HepG2 (cell line): ENCODE measurements around the gene ZNF652. TPM values are rescaled to one million over a fixed set of nuclear protein-coding genes. Genes with fewer than 3 reads are reported as not detected.

Source experiments
- ATAC-seq: fragments of 200-7000 bp; cut with Tn5 transposase; 3 replicates; pipeline ENCODE4 v1.9.1; 2020; ENCODE audit warnings: mild to moderate bottlenecking, moderate library complexity
- BruUV-seq: library from RNA; stranded (reverse); fragments of 400-500 nt; replicated peaks from 2 replicates; lab custom pipeline; 2021; lab: Mats Ljungman, UMichigan
- CTCF ChIA-PET: fragments of 300-600 bp; formaldehyde crosslinking; extraction: SDS; loops from one replicate; lab custom pipeline; 2021; ENCODE audit warnings: low total read pairs, inconsistent platforms, low intra/inter-chr PET ratio; lab: Yijun Ruan, JAX
- POLR2A ChIA-PET: fragments of 350-600 bp; sonication (Branson Sonifier 250); formaldehyde crosslinking; loops from one replicate; lab custom pipeline; 2020; ENCODE audit warnings: antibody characterized with exemption, inconsistent platforms; lab: Yijun Ruan, JAX
- DNase-seq: peaks from one replicate; pipeline ENCODE4 v3.0.0-alpha.2; 2015; ENCODE audit warnings: low spot score
- FAIRE-seq: peaks from 3 replicates; lab custom pipeline; 2011; peaks lifted over from hg19 to GRCh38; lab: Jason Lieb, UNC
- H2AFZ ChIP-seq: one replicate; pipeline ENCODE4 v1.6.1; 2011; ENCODE audit warnings: low read length, inconsistent platforms
- H3K27ac ChIP-seq: fragments of 300-600 bp; 3 replicates; pipeline ENCODE4 v1.8.0; 2011; ENCODE audit warnings: mixed run types, mild to moderate bottlenecking, mixed read lengths, low read length, inconsistent platforms; ENCODE audit not compliant: insufficient read depth; ENCODE audit errors: extremely low read length
- H3K27me3 ChIP-seq, 2 experiments: fragments of 200-600 bp in 1 of 2; 2 replicates in 1 of 2; 3 replicates in 1 of 2; pipeline versions ENCODE4 v1.6.0 to v1.8.0; 2011; ENCODE audit warnings: low read length in 2 of 2, mild to moderate bottlenecking in 2 of 2, moderate library complexity in 2 of 2, inconsistent platforms in 1 of 2; ENCODE audit not compliant: insufficient read depth in 2 of 2, control insufficient read depth in 1 of 2
- H3K36me3 ChIP-seq, 2 experiments: fragments of 200-600 bp in 1 of 2; replicated peaks in 1 of 2; 2 replicates in 1 of 2; 3 replicates in 1 of 2; pipeline versions ENCODE4 v1.5.1 to v1.8.0; 2011; ENCODE audit warnings: low read length in 2 of 2, inconsistent platforms in 1 of 2; ENCODE audit not compliant: insufficient read depth in 2 of 2, control insufficient read depth in 1 of 2
- H3K4me1 ChIP-seq: 2 replicates; pipeline ENCODE4 v1.5.1; 2012; ENCODE audit warnings: low read length, inconsistent platforms; ENCODE audit not compliant: insufficient read depth
- H3K4me2 ChIP-seq: 2 replicates; pipeline ENCODE4 v1.6.0; 2011; ENCODE audit warnings: low read depth, low read length, inconsistent platforms
- H3K4me3 ChIP-seq, 3 experiments: fragments of 200-600 bp in 1 of 3; sonication (generic), shearing (Covaris generic) in 1 of 3; replicated peaks in 1 of 3; 2 replicates each; pipeline ENCODE4 v1.5.1; 2011 to 2016; ENCODE audit warnings: low read length in 3 of 3, inconsistent platforms in 2 of 3, low read depth in 2 of 3, mild to moderate bottlenecking in 2 of 3, control low read depth in 1 of 3, mixed read lengths in 1 of 3; ENCODE audit not compliant: insufficient read depth in 1 of 3
- H3K79me2 ChIP-seq: one replicate; pipeline ENCODE4 v1.6.1; 2011; ENCODE audit warnings: low read length, inconsistent platforms; ENCODE audit not compliant: insufficient read depth
- H3K9ac ChIP-seq: 2 replicates; pipeline ENCODE4 v1.6.0; 2011; ENCODE audit warnings: mild to moderate bottlenecking, low read depth, low read length, inconsistent platforms; ENCODE audit not compliant: insufficient read depth
- H3K9me3 ChIP-seq: 2 replicates; pipeline ENCODE4 v1.5.1; 2012; ENCODE audit warnings: mild to moderate bottlenecking, low read length
- H4K20me1 ChIP-seq: 2 replicates; pipeline ENCODE4 v1.6.0; 2011; ENCODE audit warnings: inconsistent platforms, mild to moderate bottlenecking, low read length, moderate library complexity; ENCODE audit not compliant: insufficient read depth
- ATF4 ChIP-seq, 2 experiments: fragments of 450-650 bp in 1 of 2; sonication (generic) in 1 of 2; formaldehyde crosslinking; IDR thresholded peaks; 2 replicates each; pipeline versions ENCODE4 v1.5.0 to v1.8.0; 2020 to 2022; ENCODE audit warnings: mild to moderate bottlenecking in 1 of 2, missing genetic modification reagents in 1 of 2
- ATF6 ChIP-seq: sonication (generic); formaldehyde crosslinking; conservative IDR thresholded peaks from 2 replicates; pipeline ENCODE4 v1.4.0; 2020; ENCODE audit warnings: missing genetic modification reagents
- CCDC6 ChIP-seq: sonication (generic); formaldehyde crosslinking; IDR thresholded peaks from 2 replicates; pipeline ENCODE4 v1.8.1; 2022; ENCODE audit warnings: mild to moderate bottlenecking, missing genetic modification reagents, moderate library complexity
- GATAD1 ChIP-seq: IDR thresholded peaks from 2 replicates; pipeline ENCODE4 v1.6.1; 2016; ENCODE audit warnings: missing genetic modification reagents, missing compliant biosample characterization
- GLMP ChIP-seq: sonication (generic); formaldehyde crosslinking; IDR thresholded peaks from 2 replicates; pipeline ENCODE4 v1.9.0; 2021; ENCODE audit warnings: missing genetic modification reagents, mild to moderate bottlenecking, borderline replicate concordance
- MEIS1 ChIP-seq: sonication (generic); formaldehyde crosslinking; IDR thresholded peaks from 2 replicates; pipeline ENCODE4 v1.9.0; 2021; ENCODE audit warnings: mild to moderate bottlenecking, missing genetic modification reagents, moderate library complexity, borderline replicate concordance
- NBN ChIP-seq: fragments of 450-650 bp; conservative IDR thresholded peaks from 2 replicates; pipeline ENCODE4 v1.6.1; 2017
- NR2C2 ChIP-seq: sonication (generic); formaldehyde crosslinking; IDR thresholded peaks from 2 replicates; pipeline ENCODE4 v1.4.0; 2020; ENCODE audit warnings: missing genetic modification reagents, mild to moderate bottlenecking, moderate library complexity, borderline replicate concordance
- PTBP1 ChIP-seq: fragments of 200-400 bp; formaldehyde crosslinking; IDR thresholded peaks from 2 replicates; pipeline ENCODE4 v1.6.1; 2018; ENCODE audit warnings: low read length, low read depth; ENCODE audit not compliant: poor library complexity, severe bottlenecking
- RFX5 ChIP-seq: IDR thresholded peaks from 2 replicates; pipeline ENCODE4 v1.6.1; 2011; ENCODE audit warnings: low read depth, low read length, improper control_type of control experiment
- RXRA ChIP-seq: sonication (generic); formaldehyde crosslinking; IDR thresholded peaks from 2 replicates; pipeline ENCODE4 v1.5.1; 2020; ENCODE audit warnings: missing genetic modification reagents
- SETDB1 ChIP-seq: sonication (generic); formaldehyde crosslinking; IDR thresholded peaks from 2 replicates; pipeline ENCODE4 v1.5.1; 2020; ENCODE audit warnings: missing genetic modification reagents, mild to moderate bottlenecking, borderline replicate concordance
- SIN3B ChIP-seq: fragments of 150-350 bp; IDR thresholded peaks from 2 replicates; pipeline ENCODE4 v1.6.1; 2014; ENCODE audit warnings: low read length
- SRSF4 ChIP-seq: fragments of 200-400 bp; formaldehyde crosslinking; IDR thresholded peaks from one replicate; pipeline ENCODE4 v1.6.1; 2018; ENCODE audit warnings: mild to moderate bottlenecking, low read depth, low read length, moderate library complexity; ENCODE audit not compliant: poor library complexity, severe bottlenecking
- ZNF160 ChIP-seq: sonication (generic); formaldehyde crosslinking; IDR thresholded peaks from 2 replicates; pipeline ENCODE4 v1.8.0; 2022; ENCODE audit warnings: mild to moderate bottlenecking, inconsistent platforms, missing genetic modification reagents
- ZNF18 ChIP-seq: sonication (generic); formaldehyde crosslinking; IDR thresholded peaks from 2 replicates; pipeline ENCODE4 v1.8.0; 2022; ENCODE audit warnings: mild to moderate bottlenecking, missing genetic modification reagents; ENCODE audit not compliant: insufficient replicate concordance
- ZNF180 ChIP-seq: sonication (generic); formaldehyde crosslinking; IDR thresholded peaks from 2 replicates; pipeline ENCODE4 v1.4.0; 2020; ENCODE audit warnings: low read depth, missing genetic modification reagents, borderline replicate concordance
- ZNF576 ChIP-seq: sonication (generic); formaldehyde crosslinking; IDR thresholded peaks from 2 replicates; pipeline ENCODE4 v1.4.0; 2020; ENCODE audit warnings: mild to moderate bottlenecking, missing genetic modification reagents
- ZNF713 ChIP-seq: sonication (generic); formaldehyde crosslinking; IDR thresholded peaks from 2 replicates; pipeline ENCODE4 v1.4.0; 2020; ENCODE audit warnings: mild to moderate bottlenecking, missing genetic modification reagents
- ZNF841 ChIP-seq: sonication (generic); formaldehyde crosslinking; IDR thresholded peaks from 2 replicates; pipeline ENCODE4 v1.8.1; 2023; ENCODE audit warnings: missing genetic modification reagents, borderline replicate concordance
- WGBS: methylation state at CpG from one replicate; pipeline ENCODE4 v1.1.6; 2017; ENCODE audit warnings: low lambda C conversion rate; 5-methylcytosine and 5-hydroxymethylcytosine counted together
- in situ Hi-C: cut with HindIII; loops from 2 replicates; pipeline ENCODE4 v1.10.0; 2017; ENCODE audit warnings: low pct_unique_long_range_greater_than_20kb; ENCODE audit not compliant: extremely low pct_ligation_motif_present
- intact Hi-C: fragments of 100-400 bp; cut with micrococcal nuclease; formaldehyde crosslinking; loops from one replicate; pipeline ENCODE4 v1.10.0; 2022; ENCODE audit not compliant: unreplicated experiment
- polyA plus RNA-seq, 8 experiments: library from polyadenylated mRNA; depleted of rRNA in 3 of 8; stranded (reverse) in 7 of 8; unstranded in 1 of 8; fragments of >200 nt; fragmentation: Illumina TruSeq in 4 of 8; extraction: Trizol in 4 of 8; gene quantifications; 2 replicates each; pipeline versions ENCODE4 v1.2.1 to v1.2.3, GENCODE V29; 2011 to 2016; ENCODE audit warnings: low read depth in 4 of 8, missing spikeins in 1 of 8, mixed read lengths in 1 of 8; ENCODE audit not compliant: insufficient read depth in 1 of 8
- total RNA-seq, 5 experiments: library from RNA; depleted of rRNA; stranded (reverse); fragments of >200 nt; fragmentation: Illumina TruSeq; extraction: Trizol; gene quantifications; 2 replicates each; pipeline ENCODE4 v1.2.3, GENCODE V29; 2016; ENCODE audit warnings: low read depth in 1 of 5

The ZNF652 gene
- total and polyA plus RNA-seq, 2 of the 13 experiments (the other 11 are each of a cell fraction or from before 2014, with no cell fraction given), result 16.2 to 30.2 TPM

- no peak overlapping the region for H2AFZ ChIP-seq
- 38% methylated on average over 5 of the region's 5 CpGs for WGBS
- no peak overlapping the region for H3K9ac ChIP-seq
- FAIRE-seq (no peak), DNase-seq (no peak), ATAC-seq (no peak)
- in situ Hi-C loops (no loop called here), intact Hi-C loops (no loop called here)
- H3K36me3 ChIP-seq, result no peaks in the 10 kb centered on the region
- no peak overlapping the region for H3K4me3 ChIP-seq
- H3K27ac ChIP-seq, result no peak overlapping the region
- no peaks in the 10 kb centered on the region for H3K79me2 ChIP-seq
- ChIA-PET CTCF (no interaction called here), POLR2A (no interaction called here)
- H3K4me2 ChIP-seq, result no peak overlapping the region
- no TSS peak for BruUV-seq
- no peak for TF ChIP-seq ZNF576 (CRISPR knock-in tag)
- TF ChIP-seq ZNF160 (CRISPR knock-in tag), result no peak
- no peak for TF ChIP-seq NR2C2 (CRISPR knock-in tag)
- no peak for TF ChIP-seq MEIS1 (CRISPR knock-in tag)
- TF ChIP-seq NBN, result no peak
- no peak for TF ChIP-seq ZNF18 (CRISPR knock-in tag)
- TF ChIP-seq ZNF713, result no peak
- TF ChIP-seq ATF4 (CRISPR knock-in tag; IDR thresholded peaks at IDR 0.05), result no peak
- TF ChIP-seq ZNF841 (CRISPR knock-in tag), result no peak
- TF ChIP-seq GLMP, result no peak
- no peak for TF ChIP-seq SETDB1
- no peak for TF ChIP-seq RFX5
- no peak for TF ChIP-seq SIN3B
- no peak for TF ChIP-seq PTBP1
- no peak for TF ChIP-seq SRSF4
- TF ChIP-seq ATF6 (CRISPR knock-in tag), result no peak
- TF ChIP-seq CCDC6, result no peak
- TF ChIP-seq ZNF180 (CRISPR knock-in tag), result no peak
- no peak for TF ChIP-seq RXRA
- no peak for TF ChIP-seq GATAD1 (CRISPR knock-in tag)
- H3K9me3 ChIP-seq, result no peaks in the 10 kb centered on the region
- H4K20me1 ChIP-seq, result no peaks in the 10 kb centered on the region
- H3K4me1 ChIP-seq, result no peaks in the 10 kb centered on the region
- peaks cover 0 to 2% of the 10 kb centered on the region in 2 experiments; a peak in 1 of 5 replicates for H3K27me3 ChIP-seq
These were observed 92.7 kb downstream of the ZNF652 start for GRCh38 chr17:49269356-49269755.
